SK-N-SH (cell line): ENCODE measurements around the gene UPB1. TPM values are rescaled to one million over a fixed set of nuclear protein-coding genes. Genes with fewer than 3 reads are reported as not detected.

Experiments
- CTCF ChIA-PET: fragments of 300-600, 350-600 bp; formaldehyde crosslinking; extraction: SDS; loops from one replicate; lab custom pipeline; 2021; lab: Yijun Ruan, JAX
- POLR2A ChIA-PET: fragments of 350-600 bp; sonication (Branson Sonifier 250); formaldehyde crosslinking; extraction: SDS; loops from one replicate; lab custom pipeline; 2020; ENCODE audit warnings: antibody characterized with exemption, inconsistent platforms; lab: Yijun Ruan, JAX
- DNase-seq: peaks from one replicate; pipeline ENCODE4 v3.0.0; 2012
- H2AFZ ChIP-seq: fragments of 200-600 bp; sonication (generic); 2 replicates; pipeline ENCODE4 v1.8.1; 2016; ENCODE audit warnings: antibody characterized with exemption, mild to moderate bottlenecking, low read depth
- H3F3A ChIP-seq: fragments of 200-600 bp; sonication (generic); replicated peaks from 2 replicates; pipeline ENCODE3; 2016; ENCODE audit warnings: antibody characterized with exemption, mild to moderate bottlenecking; ENCODE audit not compliant: insufficient read depth
- H3K27ac ChIP-seq, 2 experiments: fragments of 200-500 bp in 1 of 2; fragments of 200-600 bp in 1 of 2; sonication (Bioruptor generic) in 1 of 2; sonication (generic), shearing (Covaris generic) in 1 of 2; 2 replicates each; pipeline versions ENCODE4 v1.5.1 to v1.6.1; 2014 to 2016; ENCODE audit warnings: low read depth in 2 of 2, inconsistent platforms in 1 of 2, low read length in 1 of 2, mild to moderate bottlenecking in 1 of 2, mixed read lengths in 1 of 2
- H3K27me3 ChIP-seq: fragments of 200-600 bp; sonication (generic), shearing (Covaris generic); 2 replicates; pipeline ENCODE4 v1.6.1; 2016; ENCODE audit warnings: mixed run types; ENCODE audit not compliant: insufficient read depth
- H3K36me3 ChIP-seq, 2 experiments: fragments of 200-500 bp in 1 of 2; fragments of 200-600 bp in 1 of 2; sonication (Bioruptor generic) in 1 of 2; sonication (generic) in 1 of 2; replicated peaks in 1 of 2; 2 replicates each; pipeline versions ENCODE3 to v1.5.1; 2014 to 2016; ENCODE audit warnings: low read length in 1 of 2, mild to moderate bottlenecking in 1 of 2; ENCODE audit not compliant: insufficient read depth in 2 of 2, control insufficient read depth in 1 of 2
- H3K4me1 ChIP-seq, 2 experiments: fragments of 200-500 bp in 1 of 2; fragments of 200-600 bp in 1 of 2; sonication (Bioruptor generic) in 1 of 2; sonication (generic), shearing (Covaris generic) in 1 of 2; 2 replicates each; pipeline versions ENCODE4 v1.5.1 to v1.6.1; 2014 to 2016; ENCODE audit warnings: low read depth in 1 of 2, low read length in 1 of 2, mixed run types in 1 of 2; ENCODE audit not compliant: insufficient read depth in 2 of 2, control insufficient read depth in 1 of 2
- H3K4me2 ChIP-seq: fragments of 200-600 bp; sonication (generic), shearing (Covaris generic); 2 replicates; pipeline ENCODE4 v1.6.1; 2017; ENCODE audit warnings: mixed run types
- H3K4me3 ChIP-seq, 2 experiments: fragments of 200-500 bp in 1 of 2; fragments of 200-600 bp in 1 of 2; sonication (Bioruptor generic) in 1 of 2; sonication (generic), shearing (Covaris generic) in 1 of 2; 2 replicates each; pipeline versions ENCODE4 v1.5.1 to v1.8.1; 2014 to 2016; ENCODE audit warnings: low read depth in 2 of 2, inconsistent platforms in 1 of 2, low read length in 1 of 2, mild to moderate bottlenecking in 1 of 2, mixed read lengths in 1 of 2, moderate library complexity in 1 of 2
- H3K79me2 ChIP-seq: fragments of 200-600 bp; sonication (generic); 2 replicates; pipeline ENCODE4 v1.8.1; 2017; ENCODE audit warnings: mild to moderate bottlenecking; ENCODE audit not compliant: insufficient read depth
- H3K9ac ChIP-seq: fragments of 200-600 bp; sonication (generic); 2 replicates; pipeline ENCODE4 v1.6.1; 2017; ENCODE audit warnings: mixed run types
- H3K9me2 ChIP-seq: fragments of 200-600 bp; sonication (generic); 2 replicates; pipeline ENCODE4 v1.6.1; 2017; ENCODE audit warnings: mixed run types
- H3K9me3 ChIP-seq: fragments of 200-600 bp; sonication (generic); 2 replicates; pipeline ENCODE4 v1.6.1; 2017; ENCODE audit warnings: mixed run types, mild to moderate bottlenecking, moderate library complexity
- H4K20me1 ChIP-seq: fragments of 200-600 bp; sonication (generic); 2 replicates; pipeline ENCODE4 v1.6.1; 2017; ENCODE audit warnings: mild to moderate bottlenecking, mixed run types; ENCODE audit not compliant: insufficient read depth
- CHD2 ChIP-seq: fragments of 150-350 bp; IDR thresholded peaks from 2 replicates; pipeline ENCODE4 v1.6.1; 2018; ENCODE audit warnings: low read length; ENCODE audit not compliant: partially characterized antibody
- EP300 ChIP-seq, 2 experiments: IDR thresholded peaks; 2 replicates each; pipeline versions ENCODE4 v1.4.0 to v1.6.1; 2012; ENCODE audit warnings: borderline replicate concordance in 1 of 2, low read depth in 1 of 2, low read length in 1 of 2
- GATA2 ChIP-seq: sonication (generic); formaldehyde crosslinking; IDR thresholded peaks from 2 replicates; pipeline ENCODE4 v1.5.0; 2020; ENCODE audit warnings: mild to moderate bottlenecking, missing genetic modification reagents
- MAX ChIP-seq: IDR thresholded peaks from 2 replicates; pipeline ENCODE4 v1.4.0; 2012; ENCODE audit warnings: low read depth
- PBX3 ChIP-seq: IDR thresholded peaks from 2 replicates; pipeline ENCODE4; 2012
- POLR2AphosphoS5 ChIP-seq: IDR thresholded peaks from 2 replicates; pipeline ENCODE4 v1.6.1; 2012; ENCODE audit warnings: low read depth, low read length
- RAD21 ChIP-seq: IDR thresholded peaks from 2 replicates; pipeline ENCODE4 v1.6.1; 2012; ENCODE audit warnings: mild to moderate bottlenecking, low read length
- RFX5 ChIP-seq: IDR thresholded peaks from 2 replicates; pipeline ENCODE4 v1.6.1; 2012; ENCODE audit warnings: mild to moderate bottlenecking, improper control_type of control experiment, low read length
- TAF1 ChIP-seq: IDR thresholded peaks from 2 replicates; pipeline ENCODE4 v1.6.1; 2012; ENCODE audit warnings: low read depth, mild to moderate bottlenecking, low read length, moderate library complexity, borderline replicate concordance
- USF1 ChIP-seq: IDR thresholded peaks from 2 replicates; pipeline ENCODE4 v1.4.0; 2012; ENCODE audit warnings: low read depth, borderline replicate concordance
- USF2 ChIP-seq: fragments of 150-350 bp; IDR thresholded peaks from 2 replicates; pipeline ENCODE4 v1.6.1; 2017; ENCODE audit warnings: antibody characterized with exemption, low read length, low read depth, borderline replicate concordance
- ZBTB33 ChIP-seq: IDR thresholded peaks from 2 replicates; pipeline ENCODE4 v1.4.0; 2012; ENCODE audit warnings: low read depth, borderline replicate concordance
- WGBS: methylation state at CpG from one replicate; pipeline ENCODE4 v1.1.6; 2017; ENCODE audit warnings: low lambda C conversion rate; 5-methylcytosine and 5-hydroxymethylcytosine counted together
- polyA plus RNA-seq, 3 experiments: library from polyadenylated mRNA; depleted of rRNA; stranded (reverse); fragments of >200 nt; gene quantifications; 2 replicates each; pipeline ENCODE4 v1.2.3, GENCODE V29; 2012

UPB1 gene
- polyA plus RNA-seq, 1 of the 3 experiments (the other 2 are of a cell fraction) = 0.30 TPM

- TF ChIP-seq USF2 (no peak), ZBTB33 (no peak), PBX3 (peak; percentile 49; the same call in 1 of the 2 replicates), EP300 (IDR thresholded peaks at IDR 0.05; ENCODE audit: borderline replicate concordance in 1 of 2, low read depth in 1 of 2, low read length in 1 of 2) (peak in 1 of 2 experiments; percentile 61; a peak in 1 of 4 replicates), MAX (no peak)
Observed at GRCh38 chr22:24482575-24482974, 12.6 kb upstream of the UPB1 start (continued).

- TF ChIP-seq RAD21 (no peak), MAX (no peak), TAF1 (no peak), USF1 (no peak), RFX5 (no peak), GATA2 (CRISPR knock-in tag) (no peak), ZBTB33 (no peak), CHD2 (no peak), POLR2AphosphoS5 (no peak)
- Histone ChIP-seq H3K9me2 (no peaks in the 10 kb centered on the region), H3K4me2 (peak overlapping the region; percentile 50; the same call in 1 of the 2 replicates), H3K9me3 (no peaks in the 10 kb centered on the region), H3K27ac (peak overlapping the region; percentile 9 to 70; a peak in 3 of 4 replicates), H3K4me1 (peaks cover 0 to 42% of the 10 kb centered on the region in 2 experiments; a peak in 3 of 4 replicates), H2AFZ (no peak overlapping the region), H3K4me3 (no peak overlapping the region), H3K79me2 (no peaks in the 10 kb centered on the region), H3F3A (peaks cover 66% of the 10 kb centered on the region), H3K36me3 (no peaks in the 10 kb centered on the region), H3K9ac (no peak overlapping the region), H3K27me3 (no peaks in the 10 kb centered on the region), H4K20me1 (no peaks in the 10 kb centered on the region)
- ChIA-PET CTCF (interaction anchor here (0.9 to 1.2 kb wide), 3 partner anchors 14 to 59 kb away, joined by 3 read pairs; no protein-coding TSS in a partner anchor), POLR2A (no interaction called here)
- no peak for DNase-seq
- 91% methylated on average over 2 of the region's 2 CpGs for WGBS
Observed at GRCh38 chr22:24482998-24483397, 12.1 kb upstream of the UPB1 start.
